Endothelial cell of umbilical vein (primary cell): ENCODE data around the gene CENPB. TPM values are rescaled to one million over a fixed set of nuclear protein-coding genes. Genes with fewer than 3 reads are reported as not detected.

ENCODE experiments used
- BruUV-seq: library from RNA; stranded (reverse); fragments of 400-500 nt; replicated peaks from 2 replicates; lab custom pipeline; 2021; lab: Mats Ljungman, UMichigan
- CTCF ChIA-PET: fragments of 300-600, 350-600 bp; sonication (Branson Sonifier 250); formaldehyde crosslinking; loops from one replicate; lab custom pipeline; 2021; ENCODE audit warnings: antibody characterized with exemption, inconsistent platforms; lab: Charles Lee
- POLR2A ChIA-PET: fragments of 300-600, 350-600 bp; sonication (Branson Sonifier 250); formaldehyde crosslinking; loops from one replicate; lab custom pipeline; 2021; ENCODE audit warnings: antibody characterized with exemption, inconsistent platforms; lab: Charles Lee
- DNase-seq: peaks from one replicate; pipeline ENCODE4 v3.0.0-alpha.2; 2011; ENCODE audit warnings: low read depth, low spot score
- FAIRE-seq: peaks from 2 replicates; lab custom pipeline; 2011; peaks lifted over from hg19 to GRCh38; lab: Jason Lieb, UNC
- H2AFZ ChIP-seq: 2 replicates; pipeline ENCODE4 v1.6.0; 2012; ENCODE audit warnings: low read depth, low read length, control low read depth, inconsistent platforms
- H3K27ac ChIP-seq: 2 replicates; pipeline ENCODE4 v1.5.1; 2011; ENCODE audit warnings: low read depth, mild to moderate bottlenecking, control low read depth, low read length, moderate library complexity; ENCODE audit not compliant: insufficient read depth
- H3K27me3 ChIP-seq, 2 experiments: 2 replicates each; pipeline versions ENCODE4 v1.6.0 to v1.6.1; 2011; ENCODE audit warnings: low read length in 2 of 2, mixed read lengths in 1 of 2; ENCODE audit not compliant: control insufficient read depth in 2 of 2, insufficient read depth in 2 of 2
- H3K36me3 ChIP-seq, 2 experiments: 2 replicates in 1 of 2; 3 replicates in 1 of 2; pipeline ENCODE4 v1.5.1; 2011; ENCODE audit warnings: low read length in 2 of 2, mild to moderate bottlenecking in 1 of 2, moderate library complexity in 1 of 2; ENCODE audit not compliant: control insufficient read depth in 2 of 2, insufficient read depth in 2 of 2; ENCODE audit errors: extremely low read depth in 1 of 2
- H3K4me1 ChIP-seq: 3 replicates; pipeline ENCODE4 v1.5.1; 2011; ENCODE audit warnings: mild to moderate bottlenecking, low read length; ENCODE audit not compliant: control insufficient read depth, insufficient read depth; ENCODE audit errors: extremely low read depth
- H3K4me2 ChIP-seq: 2 replicates; pipeline ENCODE4 v1.6.1; 2011; ENCODE audit warnings: low read length, control low read depth, mixed read lengths; ENCODE audit not compliant: insufficient read depth
- H3K4me3 ChIP-seq, 3 experiments: fragments of 200-600 bp in 1 of 3; sonication (generic), shearing (Covaris generic) in 1 of 3; replicated peaks in 1 of 3; 2 replicates each; pipeline ENCODE4 v1.5.1; 2011 to 2016; ENCODE audit warnings: control low read depth in 3 of 3, low read length in 3 of 3, mild to moderate bottlenecking in 2 of 3, inconsistent platforms in 1 of 3, low read depth in 1 of 3, moderate library complexity in 1 of 3; ENCODE audit not compliant: insufficient read depth in 1 of 3
- H3K79me2 ChIP-seq: 2 replicates; pipeline ENCODE4 v1.6.0; 2012; ENCODE audit warnings: low read length, inconsistent platforms; ENCODE audit not compliant: control insufficient read depth, insufficient read depth
- H3K9ac ChIP-seq: replicated peaks from 2 replicates; pipeline ENCODE3; 2011; ENCODE audit warnings: low read length, control low read depth; ENCODE audit not compliant: insufficient read depth; ENCODE audit errors: extremely low read depth
- H3K9me1 ChIP-seq: replicated peaks from 3 replicates; pipeline ENCODE4 v1.6.0; 2011; ENCODE audit warnings: mild to moderate bottlenecking, low read length; ENCODE audit not compliant: control insufficient read depth, insufficient read depth; ENCODE audit errors: extremely low read depth
- H3K9me3 ChIP-seq: replicated peaks from 2 replicates; pipeline ENCODE4 v1.5.1; 2012; ENCODE audit warnings: low read length, inconsistent platforms; ENCODE audit not compliant: control insufficient read depth, insufficient read depth
- H4K20me1 ChIP-seq: replicated peaks from 2 replicates; pipeline ENCODE3; 2011; ENCODE audit warnings: mild to moderate bottlenecking, low read length; ENCODE audit not compliant: control insufficient read depth, insufficient read depth; ENCODE audit errors: extremely low read depth
- CTCF ChIP-seq, 2 donors: IDR thresholded peaks; 1 replicate in 1 of 2; 2 replicates in 1 of 2; pipeline ENCODE4 v1.5.1; 2011; ENCODE audit warnings: low read length in 2 of 2, mild to moderate bottlenecking in 2 of 2, moderate library complexity in 2 of 2, control low read depth in 1 of 2, inconsistent platforms in 1 of 2, low read depth in 1 of 2; ENCODE audit not compliant: insufficient read depth in 1 of 2; ENCODE audit errors: extremely low read depth in 1 of 2
- EZH2 ChIP-seq: IDR thresholded peaks from 2 replicates; pipeline ENCODE4 v1.6.1; 2012; ENCODE audit warnings: borderline replicate concordance, low read depth, mild to moderate bottlenecking, moderate library complexity, low read length, inconsistent platforms; ENCODE audit not compliant: severe bottlenecking
- FOS ChIP-seq: IDR thresholded peaks from 2 replicates; pipeline ENCODE4 v1.6.1; 2011; ENCODE audit warnings: mild to moderate bottlenecking, low read length, moderate library complexity, borderline replicate concordance; ENCODE audit not compliant: insufficient read depth
- GATA2 ChIP-seq: IDR thresholded peaks from 2 replicates; pipeline ENCODE4 v1.7.0; 2011; ENCODE audit warnings: low read depth, mild to moderate bottlenecking, moderate library complexity, mixed read lengths, low read length; ENCODE audit not compliant: insufficient read length, insufficient read depth
- JUN ChIP-seq: IDR thresholded peaks from 2 replicates; pipeline ENCODE4 v1.6.1; 2011; ENCODE audit warnings: borderline replicate concordance, low read depth; ENCODE audit not compliant: insufficient read length, insufficient read depth
- MAX ChIP-seq: IDR thresholded peaks from 2 replicates; pipeline ENCODE4 v1.6.1; 2011; ENCODE audit not compliant: insufficient read depth, insufficient read length
- MYC ChIP-seq: IDR thresholded peaks from one replicate; pipeline ENCODE4 v1.6.1; 2011; ENCODE audit warnings: mild to moderate bottlenecking, low read depth, low read length
- POLR2A ChIP-seq: IDR thresholded peaks from 2 replicates; pipeline ENCODE4 v1.6.1; 2012; ENCODE audit warnings: low read depth, mild to moderate bottlenecking, control low read depth, low read length
- POLR2AphosphoS5 ChIP-seq: IDR thresholded peaks from 2 replicates; pipeline ENCODE4 v1.6.1; 2012; ENCODE audit warnings: low read depth, mild to moderate bottlenecking, control low read depth, low read length, moderate library complexity; ENCODE audit not compliant: insufficient read depth
- dilution Hi-C: fragments of 300-500 bp; cut with MboI; formaldehyde crosslinking; loops from one replicate; pipeline ENCODE4 v1.15.0; 2019; ENCODE audit warnings: low sequenced_read_pairs; ENCODE audit not compliant: extremely low pct_ligation_motif_present
- intact Hi-C: fragments of 100-400 bp; cut with micrococcal nuclease; formaldehyde crosslinking; loops from one replicate; pipeline ENCODE4 v1.10.0; 2022
- polyA plus RNA-seq, 4 experiments: library from polyadenylated mRNA; depleted of rRNA in 3 of 4; stranded (reverse) in 3 of 4; unstranded in 1 of 4; fragments of >200 nt; gene quantifications; 2 replicates each; pipeline versions ENCODE4 v1.2.1 to v1.2.3, GENCODE V29; 2011 to 2012; ENCODE audit warnings: missing spikeins in 1 of 4
- total RNA-seq: library from RNA; stranded (reverse); gene quantifications from 2 replicates; pipeline ENCODE4 v1.2.3, GENCODE V29; 2021

Gene CENPB
- total and polyA plus RNA-seq, 2 donors (not counting 3 experiments of a cell fraction or from before 2014, with no cell fraction given) = 30.4 to 90.3 TPM

- no peak for DNase-seq
- H3K4me2 ChIP-seq = no peak overlapping the region
- no TSS peak for BruUV-seq
- no peak overlapping the region for H2AFZ ChIP-seq
- H3K9ac ChIP-seq = no peak overlapping the region
- dilution Hi-C loops = no loop called here
- FAIRE-seq = no peak
- H3K9me1 ChIP-seq = no peaks in the 10 kb centered on the region
- no peaks in the 10 kb centered on the region for H3K4me1 ChIP-seq
- TF ChIP-seq JUN (no peak), POLR2AphosphoS5 (no peak), MYC (no peak), EZH2 (no peak), GATA2 (no peak), CTCF (IDR thresholded peaks at IDR 0.05; ENCODE audit: extremely low read depth in 1 of 2, insufficient read depth in 1 of 2, low read depth in 1 of 2, low read length in 2 of 2) (no peak), FOS (no peak), POLR2A (no peak), MAX (no peak)
- H3K27me3 ChIP-seq = no peaks in the 10 kb centered on the region
- no peak overlapping the region for H3K4me3 ChIP-seq
- no peaks in the 10 kb centered on the region for H4K20me1 ChIP-seq
- H3K9me3 ChIP-seq = no peaks in the 10 kb centered on the region
- peaks cover 0 to 9% of the 10 kb centered on the region in 2 experiments for H3K36me3 ChIP-seq
- intact Hi-C loops = no loop called here
- H3K27ac ChIP-seq = no peak overlapping the region
- CTCF ChIA-PET = interaction anchor here (0.9 to 5.7 kb wide), 10 partner anchors 9 to 328 kb away, joined by 3 to 76 read pairs (median 5); partner anchors contain the start of genes ADISSP, AP5S1 and SPEF1
- POLR2A ChIA-PET = no interaction called here
- H3K79me2 ChIP-seq = no peaks in the 10 kb centered on the region
These were observed 29.3 kb downstream of the CENPB start for GRCh38 chr20:3757268-3757667.
